IMR-90 (cell line): Measurements from ENCODE around the gene CASP2. TPM values are rescaled to one million over a fixed set of nuclear protein-coding genes. Genes with fewer than 3 reads are reported as not detected.
A peak's percentile ranks its signal among the peaks of the same experiment; 100 is the strongest.

ENCODE experiments used
- ATAC-seq: fragments of 200-7000 bp; cut with Tn5 transposase; 2 replicates; pipeline ENCODE4 v1.9.1; 2020; ENCODE audit warnings: low read depth, mild to moderate bottlenecking, moderate library complexity
- BruUV-seq: library from RNA; stranded (reverse); fragments of 400-500 nt; replicated peaks from 2 replicates; lab custom pipeline; 2021; lab: Mats Ljungman, UMichigan
- CTCF ChIA-PET: fragments of 300-600 bp; formaldehyde crosslinking; extraction: SDS; loops from one replicate; lab custom pipeline; 2021; ENCODE audit warnings: antibody characterized with exemption; lab: Yijun Ruan, JAX
- POLR2A ChIA-PET: fragments of 300-600 bp; sonication (Branson Sonifier 250); formaldehyde crosslinking; loops from one replicate; lab custom pipeline; 2022; ENCODE audit warnings: antibody characterized with exemption; ENCODE audit not compliant: unreplicated experiment; lab: Charles Lee
- DNase-seq: peaks from one replicate; pipeline ENCODE4 v3.0.0; 2013
- H2AFZ ChIP-seq: replicated peaks from 2 replicates; pipeline ENCODE3; 2013; ENCODE audit warnings: low read length, mild to moderate bottlenecking; ENCODE audit not compliant: poor library complexity
- H2AK5ac ChIP-seq: 2 replicates; pipeline ENCODE4 v1.6.1; 2013; ENCODE audit warnings: low read depth, low read length, inconsistent platforms
- H2AK9ac ChIP-seq: replicated peaks from 2 replicates; pipeline ENCODE3; 2013; ENCODE audit warnings: mild to moderate bottlenecking, low read depth, low read length, moderate library complexity; ENCODE audit not compliant: poor library complexity
- H2BK120ac ChIP-seq: 2 replicates; pipeline ENCODE4 v1.6.1; 2013; ENCODE audit warnings: low read depth, low read length, inconsistent platforms
- H2BK15ac ChIP-seq: 3 replicates; pipeline ENCODE4 v1.6.1; 2013; ENCODE audit warnings: low read depth, low read length, inconsistent platforms
- H2BK20ac ChIP-seq: 2 replicates; pipeline ENCODE4 v1.6.1; 2013; ENCODE audit warnings: low read depth, mild to moderate bottlenecking, inconsistent platforms, low read length, moderate library complexity
- H2BK5ac ChIP-seq: 2 replicates; pipeline ENCODE4 v1.6.1; 2013; ENCODE audit warnings: mild to moderate bottlenecking, low read depth, low read length, inconsistent platforms; ENCODE audit not compliant: poor library complexity, severe bottlenecking
- H3K14ac ChIP-seq: replicated peaks from 2 replicates; pipeline ENCODE4 v1.6.1; 2013; ENCODE audit warnings: low read depth, low read length, inconsistent platforms
- H3K18ac ChIP-seq: 2 replicates; pipeline ENCODE4 v1.6.1; 2013; ENCODE audit warnings: low read depth, low read length, control low read depth
- H3K23ac ChIP-seq: 2 replicates; pipeline ENCODE4 v1.6.1; 2013; ENCODE audit warnings: low read depth, low read length, inconsistent platforms
- H3K27ac ChIP-seq: 2 replicates; pipeline ENCODE4 v1.5.1; 2013; ENCODE audit warnings: mild to moderate bottlenecking, control low read depth, low read length; ENCODE audit not compliant: insufficient read depth
- H3K27me3 ChIP-seq: 2 replicates; pipeline ENCODE4 v1.6.1; 2013; ENCODE audit warnings: low read length; ENCODE audit not compliant: control insufficient read depth, insufficient read depth
- H3K36me3 ChIP-seq: 2 replicates; pipeline ENCODE4 v1.6.1; 2013; ENCODE audit warnings: low read length, mixed read lengths; ENCODE audit not compliant: control insufficient read depth, insufficient read depth
- H3K4ac ChIP-seq: 2 replicates; pipeline ENCODE4 v1.6.1; 2013; ENCODE audit warnings: low read depth, low read length, inconsistent platforms
- H3K4me1 ChIP-seq: 2 replicates; pipeline ENCODE4 v1.6.1; 2013; ENCODE audit warnings: low read length, mixed read lengths; ENCODE audit not compliant: control insufficient read depth, insufficient read depth
- H3K4me2 ChIP-seq: 2 replicates; pipeline ENCODE4 v1.6.1; 2013; ENCODE audit warnings: low read depth, mild to moderate bottlenecking, control low read depth, low read length, moderate library complexity
- H3K4me3 ChIP-seq: 2 replicates; pipeline ENCODE4 v1.5.1; 2013; ENCODE audit warnings: low read depth, mild to moderate bottlenecking, control low read depth, low read length, moderate library complexity; ENCODE audit not compliant: insufficient read depth
- H3K56ac ChIP-seq: 2 replicates; pipeline ENCODE4 v1.6.1; 2013; ENCODE audit warnings: low read length, inconsistent platforms; ENCODE audit not compliant: insufficient read depth; ENCODE audit errors: extremely low read depth
- H3K79me1 ChIP-seq, 2 experiments: 2 replicates each; pipeline ENCODE4 v1.6.1; 2013; ENCODE audit warnings: low read length in 2 of 2, inconsistent platforms in 1 of 2, low read depth in 1 of 2
- H3K9ac ChIP-seq: 2 replicates; pipeline ENCODE4 v1.6.1; 2013; ENCODE audit warnings: low read depth, low read length, control low read depth
- H3K9me1 ChIP-seq: 2 replicates; pipeline ENCODE4 v1.6.1; 2013; ENCODE audit warnings: low read length, inconsistent platforms; ENCODE audit not compliant: insufficient read depth
- H3K9me3 ChIP-seq: 2 replicates; pipeline ENCODE4 v1.6.1; 2013; ENCODE audit warnings: low read length; ENCODE audit not compliant: control insufficient read depth, insufficient read depth
- H4K20me1 ChIP-seq: 2 replicates; pipeline ENCODE4 v1.6.1; 2013; ENCODE audit warnings: low read length, inconsistent platforms; ENCODE audit not compliant: insufficient read depth
- H4K5ac ChIP-seq: 2 replicates; pipeline ENCODE4 v1.6.1; 2013; ENCODE audit warnings: mild to moderate bottlenecking, low read depth, low read length, control low read depth
- H4K8ac ChIP-seq, 2 experiments: 2 replicates each; pipeline ENCODE4 v1.6.1; 2013; ENCODE audit warnings: low read depth in 2 of 2, low read length in 2 of 2, control low read depth in 1 of 2, inconsistent platforms in 1 of 2
- H4K91ac ChIP-seq: 2 replicates; pipeline ENCODE4 v1.6.1; 2013; ENCODE audit warnings: low read depth, low read length, inconsistent platforms; ENCODE audit not compliant: insufficient read depth
- FOS ChIP-seq: fragments of 150-350 bp; IDR thresholded peaks from 2 replicates; pipeline ENCODE4 v1.6.1; 2016; ENCODE audit warnings: low read depth, low read length
- MAFK ChIP-seq: IDR thresholded peaks from 2 replicates; pipeline ENCODE4 v1.6.1; 2012; ENCODE audit warnings: low read depth, low read length, improper control_type of control experiment
- MAZ ChIP-seq: IDR thresholded peaks from 2 replicates; pipeline ENCODE4 v1.6.1; 2012; ENCODE audit warnings: low read depth, mild to moderate bottlenecking, low read length, improper control_type of control experiment, moderate library complexity, borderline replicate concordance
- NFE2L2 ChIP-seq: fragments of 150-350 bp; IDR thresholded peaks from 2 replicates; pipeline ENCODE4 v1.6.1; 2016; ENCODE audit warnings: low read depth, mild to moderate bottlenecking, low read length
- POLR2A ChIP-seq: IDR thresholded peaks from 2 replicates; pipeline ENCODE4 v1.6.1; 2012; ENCODE audit warnings: mild to moderate bottlenecking, low read depth, low read length
- RAD21 ChIP-seq: IDR thresholded peaks from 2 replicates; pipeline ENCODE4 v1.6.1; 2012; ENCODE audit warnings: low read length, improper control_type of control experiment
- RCOR1 ChIP-seq: IDR thresholded peaks from 2 replicates; pipeline ENCODE4 v1.6.1; 2012; ENCODE audit warnings: mild to moderate bottlenecking, low read length, improper control_type of control experiment; ENCODE audit not compliant: insufficient replicate concordance
- WGBS, 2 experiments: methylation state at CpG; one replicate each; pipeline versions ENCODE4 v1.1.5 to v1.1.7; 2013; ENCODE audit warnings: missing lambda C conversion rate in 2 of 2; ENCODE audit not compliant: insufficient read length in 1 of 2; ENCODE audit errors: extremely low coverage in 2 of 2; 5-methylcytosine and 5-hydroxymethylcytosine counted together
- dilution Hi-C: fragments of 300-500 bp; cut with HindIII; formaldehyde crosslinking; loops from one replicate; pipeline ENCODE4 v1.14.3; 2018; ENCODE audit warnings: low sequenced_read_pairs; ENCODE audit not compliant: unreplicated experiment
- in situ Hi-C: fragments of 300-500 bp; cut with MboI; formaldehyde crosslinking; loops from 3 replicates; pipeline ENCODE4 v1.14.3; 2019; ENCODE audit warnings: low sequenced_read_pairs, inconsistent platforms, mixed read lengths
- intact Hi-C: fragments of 100-400 bp; cut with micrococcal nuclease; formaldehyde crosslinking; loops from 2 replicates; pipeline ENCODE4 v1.10.0; 2022
- polyA plus RNA-seq, 3 experiments: library from polyadenylated mRNA; depleted of rRNA; stranded (reverse); fragments of >200 nt; gene quantifications; 2 replicates each; pipeline ENCODE4 v1.2.3, GENCODE V29; 2012; ENCODE audit warnings: low replicate concordance in 1 of 3
- total RNA-seq: library from RNA; depleted of rRNA; stranded (reverse); fragments of >200 nt; gene quantifications from 2 replicates; pipeline ENCODE4 v1.2.3, GENCODE V29; 2012
- TF ChIP-seq, protein P1 (sequence below): fragments of 150-350 bp; IDR thresholded peaks from 2 replicates; pipeline ENCODE4 v1.6.1; 2016; ENCODE audit warnings: low read depth, mild to moderate bottlenecking, low read length, moderate library complexity, borderline replicate concordance

The CASP2 gene
- total and polyA plus RNA-seq, 2 of the 4 experiments (the other 2 are of a cell fraction): 15.4 to 25.6 TPM

DNA sequence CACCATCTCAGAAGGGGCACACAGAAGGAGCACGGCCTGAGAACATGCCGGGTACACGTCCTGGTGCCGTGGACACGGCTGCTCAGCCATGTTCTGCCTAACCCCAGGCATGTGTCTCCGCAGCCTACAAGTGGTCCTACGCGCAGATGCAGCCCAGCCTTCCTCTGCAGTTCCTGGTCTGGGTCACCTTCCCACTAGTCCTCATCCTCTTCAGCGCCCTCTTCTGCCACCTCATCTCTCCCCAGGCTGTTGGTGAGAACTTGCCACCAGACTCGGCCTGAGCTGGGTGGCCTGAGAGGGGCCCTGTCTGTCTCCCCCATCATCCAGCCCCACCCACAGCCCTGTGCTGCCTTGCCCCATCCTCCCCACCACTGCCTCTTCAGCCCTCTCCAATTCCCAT is 33.1 kb downstream of the CASP2 start:
- H3K79me1 ChIP-seq: no peaks in the 10 kb centered on the region
- no peak overlapping the region for H2AFZ ChIP-seq
- intact Hi-C loops: no loop called here
- H2AK5ac ChIP-seq: 0 out of 2 replicates have a peak overlapping the region, but pooled peaks have one; percentile 12
- H3K14ac ChIP-seq: no peak overlapping the region
- no peak overlapping the region for H4K91ac ChIP-seq
- H3K56ac ChIP-seq: no peak overlapping the region
- H3K27me3 ChIP-seq: peaks cover 5% of the 10 kb centered on the region
- H2AK9ac ChIP-seq: peak overlapping the region; percentile 29
- H4K20me1 ChIP-seq: no peaks in the 10 kb centered on the region
- no peak overlapping the region for H4K5ac ChIP-seq
- no peak overlapping the region for H3K9ac ChIP-seq
- no peak overlapping the region for H3K27ac ChIP-seq
- WGBS, 2 experiments: 96% methylated on average over 9 of the region's 10 CpGs; no CpG with 5 or more reads in 1 of the 2 experiments
- H3K9me3 ChIP-seq: no peaks in the 10 kb centered on the region
- H3K18ac ChIP-seq: no peak overlapping the region
- in situ Hi-C loops: no loop called here
- H2BK5ac ChIP-seq: no peak overlapping the region
- H4K8ac ChIP-seq: no peak overlapping the region
- dilution Hi-C loops: no loop called here
- H3K4ac ChIP-seq: no peak overlapping the region
- H2BK15ac ChIP-seq: no peak overlapping the region
- no peak overlapping the region for H2BK120ac ChIP-seq
- no peaks in the 10 kb centered on the region for H3K9me1 ChIP-seq
- no peak for DNase-seq
- ChIA-PET POLR2A (no interaction called here), CTCF (no interaction called here)
- ATAC-seq: no peak
- peaks cover 10% of the 10 kb centered on the region; the same call in 1 of the 2 replicates for H3K4me1 ChIP-seq
- TF ChIP-seq FOS (no peak), RCOR1 (no peak), MAZ (no peak), POLR2A (no peak), RAD21 (no peak), NFE2L2 (no peak), MAFK (no peak)
- TF ChIP-seq, protein P1, sequence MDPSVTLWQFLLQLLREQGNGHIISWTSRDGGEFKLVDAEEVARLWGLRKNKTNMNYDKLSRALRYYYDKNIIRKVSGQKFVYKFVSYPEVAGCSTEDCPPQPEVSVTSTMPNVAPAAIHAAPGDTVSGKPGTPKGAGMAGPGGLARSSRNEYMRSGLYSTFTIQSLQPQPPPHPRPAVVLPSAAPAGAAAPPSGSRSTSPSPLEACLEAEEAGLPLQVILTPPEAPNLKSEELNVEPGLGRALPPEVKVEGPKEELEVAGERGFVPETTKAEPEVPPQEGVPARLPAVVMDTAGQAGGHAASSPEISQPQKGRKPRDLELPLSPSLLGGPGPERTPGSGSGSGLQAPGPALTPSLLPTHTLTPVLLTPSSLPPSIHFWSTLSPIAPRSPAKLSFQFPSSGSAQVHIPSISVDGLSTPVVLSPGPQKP: no peak
- H3K4me3 ChIP-seq: no peak overlapping the region
- H3K36me3 ChIP-seq: no peaks in the 10 kb centered on the region
- no TSS peak for BruUV-seq
- H3K4me2 ChIP-seq: no peak overlapping the region
- H3K23ac ChIP-seq: no peak overlapping the region
- no peak overlapping the region for H2BK20ac ChIP-seq
